HG03060 (cell line): ENCODE measurements around the gene FGF22.

ENCODE experiments used
- ATAC-seq: cut with Tn5 transposase; IDR thresholded peaks from one replicate; pipeline ENCODE4 v1.9.1; 2021; ENCODE audit warnings: low read depth, moderate number of reproducible peaks; ENCODE audit not compliant: unreplicated experiment

FGF22 gene

DNA sequence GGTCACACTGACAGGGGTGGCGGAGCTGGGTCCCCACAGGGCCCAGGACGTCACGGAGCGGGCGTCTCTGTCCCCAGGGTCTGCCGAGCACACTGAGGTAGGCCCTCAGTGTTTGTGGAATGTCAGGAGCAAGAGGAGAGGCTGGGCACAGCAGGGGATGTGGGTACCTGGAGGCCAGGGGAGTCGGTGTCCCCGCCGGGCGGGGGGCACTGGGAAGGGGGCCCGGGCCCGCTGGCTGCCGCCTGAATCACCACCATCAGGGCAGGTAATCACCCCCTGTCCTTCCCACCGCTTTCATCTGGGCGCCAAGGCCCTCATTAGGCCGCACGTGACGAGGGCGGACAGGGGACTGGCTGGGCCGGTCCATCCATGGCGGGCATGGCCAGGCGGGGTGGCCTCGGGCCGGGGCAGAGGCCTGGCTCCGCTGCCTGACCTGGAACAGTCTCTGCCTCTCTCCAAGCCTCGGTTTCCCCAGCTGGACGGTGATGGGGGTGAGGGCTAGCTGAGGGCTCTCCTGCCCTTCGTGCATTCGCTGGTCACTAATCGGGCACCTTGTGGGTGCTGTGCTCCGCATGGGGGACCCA is 1.0 kb downstream of the FGF22 start:
- ATAC-seq, result no peak

GRCh38 chr19:641702-642101 is 2.0 kb downstream of the FGF22 start:
- no peak for ATAC-seq

GRCh38 chr19:642767-643727 is 3.4 kb downstream of the FGF22 start:
- ATAC-seq, result no peak

GRCh38 chr19:643736-644135 is 4.1 kb downstream of the FGF22 start:
- ATAC-seq, result no peak

DNA sequence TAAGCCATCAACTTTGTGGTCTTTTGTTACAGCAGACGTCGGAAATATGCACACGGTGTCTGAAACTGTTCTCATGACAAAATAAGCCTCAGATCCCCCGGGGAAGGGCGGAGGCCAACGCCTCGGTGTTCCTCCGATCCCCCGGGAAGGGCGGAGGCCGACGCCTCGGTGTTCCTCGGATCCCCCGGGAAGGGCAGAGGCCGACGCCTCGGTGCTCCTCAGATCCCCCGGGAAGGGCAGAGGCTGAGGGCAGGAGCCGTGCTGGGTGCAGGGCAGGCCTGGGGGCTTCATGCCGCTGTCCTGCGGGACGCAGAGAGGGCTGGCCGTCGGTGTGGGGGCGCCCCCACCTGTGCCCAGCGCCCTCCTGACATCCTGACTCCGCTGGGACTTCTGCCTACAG is 4.7 kb downstream of the FGF22 start:
- ATAC-seq, result no peak

- ATAC-seq, result no peak
These were observed 5.1 kb downstream of the FGF22 start for GRCh38 chr19:644789-645188.

GRCh38 chr19:645912-646778 is 6.5 kb downstream of the FGF22 start:
- ATAC-seq, result no peak

DNA sequence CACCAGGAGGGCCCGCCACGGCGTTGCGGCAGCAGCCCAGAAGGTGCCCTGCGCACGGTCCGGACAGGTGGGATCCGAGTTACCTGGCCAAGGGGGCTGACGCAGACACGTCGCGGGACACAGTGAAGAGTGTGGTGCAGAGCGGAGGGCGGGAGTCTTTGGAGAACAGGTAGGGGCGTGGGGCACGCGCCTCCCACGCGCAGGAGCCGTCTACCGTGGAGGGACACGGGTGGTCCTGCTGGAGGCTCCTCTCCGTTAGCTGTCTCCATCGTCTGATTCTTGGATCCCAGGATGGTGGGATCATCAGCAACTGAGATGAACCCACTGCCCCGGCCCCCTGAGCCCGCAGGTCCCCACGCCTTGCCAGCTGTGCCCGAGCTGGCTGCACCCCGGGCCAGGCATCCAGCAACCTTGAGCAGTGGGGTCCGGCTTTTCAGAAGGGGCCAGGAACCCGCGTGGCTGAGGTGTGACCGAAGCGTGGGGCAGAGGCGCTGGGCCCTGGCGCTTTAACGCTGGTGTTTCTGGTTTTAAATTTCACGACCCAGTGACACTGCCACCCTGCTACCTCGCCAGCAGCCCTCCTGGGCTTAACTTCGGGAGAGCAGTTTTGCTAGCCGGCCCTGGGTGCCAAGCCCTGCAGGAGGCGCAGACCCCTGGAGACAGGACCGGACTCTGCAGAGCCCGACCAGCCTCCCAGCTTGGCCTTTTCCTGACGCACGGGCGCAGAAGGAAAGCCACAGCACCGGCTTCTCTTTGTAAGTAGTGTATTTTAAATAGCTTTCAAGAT is 7.3 kb downstream of the FGF22 start:
- ATAC-seq, result no peak

DNA sequence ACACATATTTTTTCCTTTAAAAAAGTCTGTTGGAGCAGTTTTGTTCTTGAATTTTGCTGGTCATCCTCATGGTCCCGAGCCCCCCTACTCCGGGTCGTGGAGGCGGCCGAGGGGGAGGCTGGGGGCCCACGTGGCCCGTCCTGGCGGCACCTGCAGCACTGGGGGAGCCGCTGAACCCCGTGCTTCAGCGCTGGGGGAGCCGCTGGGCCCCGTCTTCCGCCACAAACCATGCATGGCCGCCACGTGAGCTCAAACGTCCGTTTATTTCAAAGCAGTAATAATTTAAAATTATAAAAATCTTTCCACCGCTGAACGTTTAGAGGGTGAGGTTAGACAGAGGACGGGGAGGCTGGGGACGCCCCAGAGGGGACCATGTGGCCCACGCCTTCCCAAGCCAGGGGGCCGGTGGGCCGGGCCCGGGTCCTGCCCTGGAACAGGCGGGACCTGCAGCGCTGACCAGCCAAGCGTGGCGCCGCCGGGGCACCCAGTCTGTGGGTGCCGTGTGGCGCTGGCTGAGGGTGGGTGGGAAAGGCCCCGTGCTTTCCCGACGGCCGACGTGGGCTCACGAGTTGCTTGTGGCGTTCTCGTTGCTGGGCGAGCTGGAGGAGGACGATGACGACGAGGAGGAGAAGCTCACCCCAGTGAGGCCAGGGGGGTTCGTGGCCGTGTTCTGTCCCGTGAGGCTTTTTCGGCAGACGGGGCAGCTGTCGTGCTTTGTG is 8.0 kb downstream of the FGF22 start:
- no peak for ATAC-seq

DNA sequence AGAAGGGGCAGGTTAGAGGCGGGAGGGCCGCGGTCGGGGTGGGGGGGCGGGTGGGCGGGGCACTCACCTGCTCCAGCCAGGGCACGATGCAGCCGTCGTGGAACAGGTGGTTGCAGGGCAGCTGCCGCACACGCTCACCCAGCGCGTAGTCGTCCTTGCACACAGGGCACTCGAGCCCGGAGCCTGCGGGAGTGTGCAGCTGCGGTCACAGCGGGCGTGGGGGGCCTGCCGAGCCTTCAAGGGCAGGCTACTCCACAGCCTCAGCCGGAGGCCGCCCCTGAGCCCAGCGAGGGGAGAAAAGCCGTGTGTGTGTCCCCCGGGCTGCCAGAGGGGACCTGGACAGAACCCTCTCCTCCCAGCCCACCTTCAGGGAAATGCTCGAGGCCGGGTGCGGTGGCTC is 8.6 kb downstream of the FGF22 start:
- ATAC-seq, result no peak

DNA sequence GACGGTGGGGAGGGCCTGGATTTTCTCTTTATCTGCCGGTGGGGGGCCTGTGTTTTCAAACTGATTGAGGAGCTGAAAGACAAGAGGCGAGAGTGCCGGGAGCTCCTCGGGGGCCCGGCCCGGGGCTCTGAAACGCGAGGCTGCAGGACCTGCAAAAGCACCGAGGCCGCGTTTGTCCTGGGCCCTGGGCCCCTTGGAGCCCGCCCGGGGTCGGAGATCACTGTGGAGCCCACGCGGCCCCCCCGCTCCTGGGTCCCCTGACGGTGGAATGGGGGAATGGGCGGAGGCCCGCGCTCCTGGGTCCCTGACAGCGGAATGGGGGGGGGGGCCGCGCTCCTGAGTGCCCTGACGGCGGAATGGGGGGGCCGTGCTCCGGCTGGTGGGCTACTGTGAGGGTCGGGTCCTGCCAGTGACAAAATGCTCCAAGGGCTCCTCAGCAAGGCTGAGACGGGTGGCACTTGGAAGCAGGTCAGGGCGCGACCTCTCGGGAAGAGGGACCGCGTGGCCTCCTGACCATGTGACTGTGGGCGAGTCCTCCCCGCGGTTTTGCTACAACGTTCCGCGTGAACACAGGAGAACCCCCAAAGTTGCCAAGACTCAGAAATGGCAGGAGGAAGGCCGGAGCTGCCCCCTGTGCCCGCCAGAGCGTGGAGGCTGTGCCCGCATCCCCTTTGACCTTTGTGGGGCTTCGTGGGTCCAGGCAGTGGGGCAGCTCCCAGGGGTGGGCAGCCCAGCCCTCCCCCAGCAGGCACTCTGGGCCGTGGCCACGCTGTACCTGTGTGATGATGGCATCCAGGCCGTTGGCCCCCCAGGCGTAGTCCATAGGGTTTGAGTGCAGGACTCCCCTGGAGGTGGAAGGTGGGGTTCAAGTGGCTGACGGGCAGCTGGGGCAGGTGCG is 9.5 kb downstream of the FGF22 start:
- ATAC-seq, result no peak

DNA sequence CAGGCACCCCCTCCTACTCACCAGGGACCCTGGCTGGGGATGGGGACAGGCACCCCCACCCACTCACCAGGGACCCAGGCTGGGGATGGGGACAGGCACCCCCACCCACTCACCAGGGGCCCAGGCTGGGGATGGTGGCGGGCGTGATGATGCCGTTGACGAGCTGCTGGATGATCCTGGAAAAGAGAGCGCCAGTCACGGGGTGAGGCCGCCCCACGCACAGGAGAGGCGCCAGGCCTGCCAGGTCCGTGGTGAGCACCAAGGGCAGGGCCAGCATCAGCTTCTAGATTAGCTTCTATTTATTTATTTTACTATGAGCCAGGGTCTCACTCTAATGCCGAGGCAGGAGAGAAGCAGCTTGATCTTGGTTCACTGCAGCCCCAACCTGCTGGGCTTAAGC is 10.4 kb downstream of the FGF22 start:
- no peak for ATAC-seq

GRCh38 chr19:651114-651818 is 11.6 kb downstream of the FGF22 start:
- ATAC-seq, result no peak

DNA sequence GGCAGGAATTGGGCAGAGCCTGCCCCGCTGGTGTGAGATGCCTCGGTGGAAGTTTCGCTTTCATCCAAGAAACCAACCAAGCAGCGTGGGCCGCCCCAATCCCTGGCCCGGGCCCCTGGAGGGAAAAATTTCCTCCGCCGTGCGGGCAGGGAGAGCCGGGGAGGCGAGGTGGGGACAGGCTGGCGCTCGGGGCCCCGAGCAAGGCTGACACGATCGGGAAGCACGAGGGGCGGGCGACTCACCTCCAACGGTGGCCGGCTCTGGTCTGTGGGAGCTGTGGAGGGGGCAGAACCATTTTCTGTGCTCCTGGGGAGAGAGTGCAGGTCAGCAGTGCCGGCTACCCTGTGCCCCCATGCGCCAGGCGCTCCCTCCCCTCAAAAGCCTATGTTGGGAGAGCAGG is 12.3 kb downstream of the FGF22 start:
- no peak for ATAC-seq

- ATAC-seq, result no peak
These were observed 13.0 kb downstream of the FGF22 start for GRCh38 chr19:652467-653389.

- no peak for ATAC-seq
These were observed 13.7 kb downstream of the FGF22 start for GRCh38 chr19:653425-653824.

- no peak for ATAC-seq
These were observed 16.0 kb downstream of the FGF22 start for GRCh38 chr19:655691-656090.
